DLD1 (cell line): ENCODE measurements around the gene TBX10.

ENCODE experiments used
- in situ Hi-C: cut with HindIII; loops from 2 replicates; pipeline ENCODE4 v1.10.0; 2017; ENCODE audit warnings: low sequenced_read_pairs

The TBX10 gene

DNA sequence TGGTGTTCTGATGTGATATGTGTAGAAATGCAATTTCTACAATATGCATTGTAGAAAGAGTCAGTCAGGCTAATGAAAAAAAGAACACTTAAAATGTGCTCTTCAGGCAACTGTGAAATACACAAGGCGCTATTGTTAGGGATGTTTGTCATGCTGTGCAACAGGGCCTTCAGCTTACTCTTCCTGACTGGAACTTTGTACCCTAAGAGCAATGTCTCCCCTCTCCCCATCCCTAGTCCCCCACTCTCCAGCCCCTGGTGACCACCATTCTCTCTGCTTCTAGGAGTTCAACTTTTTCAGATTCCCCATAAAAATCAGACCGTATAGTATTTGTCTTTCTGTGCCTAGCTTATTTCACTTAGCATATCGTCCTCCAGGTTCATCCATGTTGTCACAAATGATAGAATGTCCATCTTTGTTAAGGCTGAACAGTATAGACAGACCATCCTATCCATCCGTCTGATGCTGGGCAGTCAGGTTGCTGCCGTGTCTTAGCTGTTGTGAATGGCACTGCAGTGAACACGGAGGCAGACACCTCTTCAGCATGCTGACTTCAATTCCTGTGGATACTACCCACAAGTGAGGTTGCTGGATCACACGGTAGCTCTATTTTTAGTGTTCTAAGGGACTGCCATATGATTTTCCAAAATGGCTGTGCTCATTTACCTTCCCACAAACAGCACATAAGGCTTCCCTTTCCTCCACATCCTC, 22.2 kb downstream of the TBX10 start:
- in situ Hi-C loops = no loop called here

DNA sequence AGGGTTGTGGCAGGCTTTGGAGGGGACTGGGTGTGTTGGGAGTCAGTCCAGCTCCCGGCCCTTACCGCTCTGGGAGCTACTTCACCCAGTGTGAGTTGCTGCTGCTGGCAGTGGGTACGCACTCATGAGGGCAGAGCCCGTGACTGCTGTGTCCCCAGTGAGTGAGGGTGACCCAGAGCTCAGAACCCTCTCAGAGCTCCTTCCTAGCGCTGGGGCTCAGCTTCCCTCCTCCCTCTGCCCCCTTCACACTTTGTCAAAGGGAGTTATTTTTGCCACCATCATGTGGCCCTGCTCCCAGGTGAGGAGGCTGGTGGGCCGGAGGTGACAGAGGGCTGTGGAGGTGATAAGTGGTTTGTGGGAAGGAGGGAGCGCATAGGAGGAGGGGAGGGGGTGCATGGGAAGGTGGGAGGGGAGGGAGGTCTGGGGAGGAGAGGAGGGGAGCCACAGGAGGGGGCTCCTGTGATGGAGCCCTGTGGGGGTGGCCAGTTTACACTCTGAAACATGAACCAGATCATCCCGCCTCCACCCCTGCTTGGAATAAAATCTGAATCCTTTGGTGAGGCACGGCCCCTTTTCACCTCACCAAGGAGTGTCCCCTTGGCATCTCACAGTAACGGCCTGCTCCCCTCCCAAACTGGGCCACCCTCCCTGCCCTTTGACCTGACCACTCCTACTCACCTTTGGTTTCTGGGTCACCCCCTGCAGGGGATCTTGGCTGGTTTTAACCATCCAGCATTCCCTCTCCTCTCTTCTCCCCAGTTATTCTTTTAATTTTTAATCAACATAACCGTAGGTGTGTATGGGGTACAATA, 22.9 kb downstream of the TBX10 start:
- in situ Hi-C loops = no loop called here

DNA sequence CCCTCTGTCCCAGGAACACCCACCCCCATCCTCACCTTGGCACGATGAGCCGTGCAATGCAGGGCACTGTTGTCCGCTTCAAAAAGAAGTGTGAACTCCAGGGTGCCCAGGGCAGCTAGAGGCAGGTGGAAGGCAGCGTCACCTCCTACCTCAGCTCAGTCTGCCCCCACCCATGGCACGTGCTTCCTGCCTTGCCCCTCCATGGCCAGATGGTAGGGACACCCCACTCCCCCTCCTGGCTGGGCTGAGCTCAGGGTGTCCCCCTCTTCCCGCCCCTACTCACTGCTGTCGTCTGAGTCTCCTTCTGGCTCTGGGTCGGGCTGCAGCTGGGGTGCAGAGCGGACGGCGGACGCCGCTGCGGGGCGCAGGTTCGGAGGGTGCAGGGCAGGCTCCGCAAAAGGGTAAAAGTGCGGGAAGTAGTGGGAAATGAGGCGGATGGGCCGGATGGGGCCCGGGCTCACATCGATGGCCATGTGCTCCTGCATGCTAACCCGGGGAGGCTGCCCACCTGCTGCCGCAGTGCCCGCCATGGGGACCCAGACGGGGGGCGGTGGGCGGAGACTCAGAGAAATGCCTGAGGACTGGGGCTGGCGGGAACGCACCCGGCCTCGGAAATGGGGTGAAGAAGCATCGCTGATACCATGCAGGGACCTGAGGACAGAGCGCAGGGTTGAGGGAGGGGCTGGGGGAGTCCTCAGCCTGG, 23.7 kb downstream of the TBX10 start:
- in situ Hi-C loops = no loop called here

DNA sequence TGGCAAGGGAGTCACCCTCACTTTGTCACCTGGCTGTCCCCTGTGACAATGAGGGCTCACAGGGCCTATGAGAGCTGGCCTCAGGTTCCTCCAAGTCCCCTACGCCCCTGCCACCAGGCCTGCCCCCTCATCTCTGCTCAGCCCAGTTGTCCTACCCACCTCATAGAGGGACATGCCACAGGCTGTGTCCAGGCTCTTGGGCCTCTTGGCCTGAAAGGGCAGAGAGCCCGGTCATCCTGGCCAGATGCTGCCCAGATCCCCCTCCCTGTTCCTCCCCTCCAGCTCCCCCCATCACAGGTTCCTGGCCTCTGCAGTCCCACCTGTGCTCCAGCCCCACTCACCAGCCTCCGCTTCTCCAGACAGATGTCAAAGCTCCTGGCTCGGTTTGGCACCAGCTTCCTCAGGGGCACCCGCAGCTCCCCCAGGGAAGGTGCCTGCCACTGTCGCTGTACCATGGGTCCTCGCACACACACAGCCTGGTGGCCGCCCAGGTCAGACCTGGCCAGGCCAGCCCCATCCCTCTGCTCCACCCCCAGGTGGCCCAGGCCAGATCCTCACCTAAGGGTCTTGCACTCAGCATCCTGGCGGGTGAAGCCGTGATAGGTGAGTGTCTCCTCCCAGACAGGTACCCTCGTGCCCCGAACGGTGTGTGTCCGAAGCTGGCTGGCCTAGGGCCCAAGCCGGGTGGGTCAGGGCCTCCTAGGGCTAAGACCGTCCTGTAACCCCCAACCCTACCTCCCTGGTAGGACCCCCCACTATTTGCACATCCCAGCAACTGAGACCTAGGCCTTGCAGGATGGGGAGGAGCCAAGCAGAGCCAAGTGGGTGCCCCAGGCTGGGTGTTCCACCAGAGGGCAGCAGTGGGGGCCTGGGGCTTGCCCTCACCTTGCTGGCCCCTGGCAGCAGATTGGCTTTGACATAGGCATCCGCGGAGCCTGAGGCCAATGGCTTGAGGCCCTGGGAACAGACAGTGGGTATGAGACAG, 24.5 kb downstream of the TBX10 start:
- in situ Hi-C loops = no loop called here

DNA sequence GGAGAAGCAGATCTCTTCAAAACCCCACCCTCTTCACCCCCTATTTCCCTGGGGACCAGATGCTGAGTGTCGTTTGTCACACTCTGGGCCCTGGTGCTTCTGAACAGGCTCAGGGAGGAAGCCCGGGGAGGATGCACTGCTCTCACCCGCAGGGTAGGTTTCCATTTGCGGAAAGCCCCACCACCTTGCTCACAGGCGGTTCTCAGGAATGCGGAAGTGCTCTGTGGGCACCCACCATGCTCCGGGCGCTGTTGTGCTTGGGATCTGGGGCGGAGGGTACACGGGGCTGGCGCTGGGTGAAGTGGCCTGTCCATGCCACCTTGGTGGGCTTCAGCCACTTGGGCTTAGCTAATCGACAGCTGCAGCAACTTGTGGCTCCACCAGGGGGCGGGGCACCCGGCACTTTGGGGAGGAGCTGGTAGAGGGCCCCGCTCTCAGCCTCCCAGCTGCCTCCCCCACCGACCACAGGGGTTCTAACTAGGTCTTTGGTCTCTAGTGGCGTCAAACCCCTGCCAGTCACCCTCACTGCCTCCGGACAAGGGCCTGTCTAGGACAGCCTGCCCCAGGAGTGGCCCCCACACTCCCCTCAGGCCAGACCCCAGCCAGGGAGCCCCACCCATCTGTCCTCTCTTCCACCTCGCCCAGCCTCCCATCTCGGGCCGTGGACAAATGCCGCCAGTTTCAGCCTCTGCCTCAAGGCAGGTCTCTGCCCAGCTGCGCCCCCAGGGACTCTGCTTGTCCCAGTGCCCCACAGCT, 25.4 kb downstream of the TBX10 start:
- in situ Hi-C loops = no loop called here

DNA sequence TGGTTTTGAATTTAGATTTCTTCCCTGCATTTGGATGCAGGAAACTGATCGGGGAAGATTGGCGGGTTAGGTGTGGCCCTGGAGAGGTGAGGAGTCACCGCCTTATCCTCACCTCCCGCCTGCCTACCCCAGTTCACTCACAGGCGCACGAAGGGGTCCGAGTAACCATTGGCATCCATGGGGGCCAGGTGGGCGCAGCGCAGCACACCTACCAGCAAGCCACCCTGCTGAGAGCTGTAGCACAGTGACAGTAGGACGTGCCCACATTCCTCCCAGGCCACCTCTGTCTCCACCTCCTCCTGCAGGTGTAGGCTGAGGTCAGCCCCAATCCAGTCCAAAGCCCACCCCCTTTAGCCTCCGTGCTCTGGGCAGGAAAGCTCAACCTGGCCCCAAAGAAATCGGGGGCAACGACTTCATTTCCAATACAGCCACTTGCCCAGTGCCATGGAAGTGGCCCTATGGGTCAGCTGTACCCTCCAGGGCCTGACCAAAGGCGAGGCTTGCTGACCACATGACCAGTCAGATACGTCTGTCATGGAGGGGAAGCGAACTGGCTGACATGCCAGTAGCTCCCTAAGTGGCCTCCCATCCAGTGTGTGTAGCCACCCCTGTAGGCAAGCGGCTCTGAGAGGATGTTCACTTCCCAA, 26.1 kb downstream of the TBX10 start:
- in situ Hi-C loops = no loop called here

DNA sequence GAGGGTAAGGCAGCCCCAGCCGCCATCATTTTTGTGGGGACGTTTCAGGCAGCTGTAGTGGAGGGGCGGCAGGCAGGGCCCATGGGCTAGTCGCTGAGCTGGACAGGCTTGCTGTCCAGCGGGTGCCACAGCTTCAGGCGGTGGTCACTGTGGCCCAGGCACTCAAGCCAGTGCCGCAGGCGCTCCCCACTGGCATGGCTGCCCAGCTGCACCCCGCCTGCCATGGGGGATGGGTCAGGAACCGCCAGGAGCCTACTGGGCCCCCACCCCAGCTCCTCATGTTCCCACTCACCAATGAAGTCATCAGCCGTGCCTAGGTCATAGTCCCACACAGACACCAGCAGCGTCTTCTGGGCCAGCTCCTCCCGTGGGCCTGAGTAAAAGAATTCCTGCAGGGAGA, 26.8 kb downstream of the TBX10 start:
- in situ Hi-C loops = no loop called here

DNA sequence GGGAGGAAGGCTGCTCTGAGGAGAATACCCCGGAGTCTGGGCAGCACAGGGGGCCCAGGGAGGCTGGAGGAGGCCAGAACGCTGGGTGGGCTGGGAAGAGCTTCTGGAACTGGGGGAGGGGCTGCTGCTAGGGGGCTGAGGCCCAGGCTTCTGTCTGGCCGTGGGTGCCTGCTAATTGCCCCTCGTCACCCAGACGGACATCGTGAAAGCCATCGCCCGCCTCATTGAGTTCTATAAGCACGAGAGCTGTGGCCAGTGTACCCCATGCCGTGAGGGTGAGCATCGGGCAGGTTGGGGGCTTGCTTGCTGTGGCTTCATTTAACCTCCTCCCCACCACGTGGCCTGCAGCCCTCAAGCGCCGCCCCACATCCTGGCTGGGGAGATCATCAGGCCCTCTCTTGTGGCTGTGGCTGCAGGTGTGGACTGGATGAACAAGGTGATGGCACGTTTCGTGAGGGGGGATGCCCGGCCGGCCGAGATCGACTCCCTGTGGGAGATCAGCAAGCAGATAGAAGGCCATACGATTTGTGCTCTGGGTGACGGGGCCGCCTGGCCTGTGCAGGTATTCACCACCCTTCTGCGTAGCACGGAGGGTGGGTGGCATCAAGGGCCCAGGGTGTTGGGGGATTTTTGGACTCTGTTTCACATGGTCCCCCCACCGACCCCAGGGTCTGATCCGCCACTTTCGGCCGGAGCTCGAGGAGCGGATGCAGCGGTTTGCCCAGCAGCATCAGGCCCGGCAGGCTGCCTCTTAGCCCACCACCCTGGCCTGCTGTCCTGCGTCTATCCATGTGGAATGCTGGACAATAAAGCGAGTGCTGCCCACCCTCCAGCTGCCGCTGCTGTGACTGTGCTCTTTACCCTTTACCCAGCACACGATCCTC, 27.6 kb downstream of the TBX10 start:
- in situ Hi-C loops = no loop called here

DNA sequence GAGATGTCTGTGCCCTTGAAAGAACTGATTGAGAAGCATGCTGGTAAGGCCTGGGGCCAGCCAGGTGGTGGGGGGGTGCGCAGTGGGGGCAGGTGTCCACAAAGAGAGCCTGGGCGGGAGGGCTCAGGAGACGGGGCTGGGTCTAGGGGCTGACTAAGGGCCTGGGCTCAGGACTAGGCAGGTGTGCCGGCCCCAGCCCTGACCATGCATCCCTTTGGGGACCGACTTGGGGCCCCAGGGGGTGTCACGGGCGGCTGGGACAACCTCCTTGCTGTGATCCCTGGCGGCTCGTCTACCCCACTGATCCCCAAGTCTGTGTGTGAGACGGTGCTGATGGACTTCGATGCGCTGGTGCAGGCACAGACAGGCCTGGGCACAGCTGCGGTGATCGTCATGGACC, 28.4 kb downstream of the TBX10 start:
- in situ Hi-C loops = no loop called here

DNA sequence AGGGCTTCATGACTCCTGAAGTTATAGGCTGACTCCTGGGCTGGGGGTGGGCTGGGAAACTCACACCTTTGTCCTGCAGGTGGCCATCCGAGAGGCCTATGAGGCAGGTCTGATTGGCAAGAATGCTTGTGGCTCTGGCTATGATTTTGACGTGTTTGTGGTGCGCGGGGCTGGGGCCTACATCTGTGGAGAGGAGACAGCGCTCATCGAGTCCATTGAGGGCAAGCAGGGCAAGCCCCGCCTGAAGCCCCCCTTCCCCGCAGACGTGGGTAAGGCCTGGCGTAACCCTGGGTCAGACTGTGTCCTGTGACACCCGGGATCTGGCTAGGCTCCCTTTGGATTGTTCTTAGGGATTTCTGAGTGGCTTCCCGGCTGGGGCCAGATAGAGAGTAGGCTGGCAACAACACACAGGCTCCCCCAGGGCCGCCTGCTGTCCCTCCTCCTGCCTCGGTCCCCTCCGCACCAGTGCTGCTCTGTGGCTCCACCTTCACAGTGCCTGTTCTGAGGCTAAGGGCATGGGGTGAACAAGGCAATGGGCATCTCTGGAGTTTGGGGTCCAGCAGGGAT, 29.2 kb downstream of the TBX10 start:
- in situ Hi-C loops = no loop called here

DNA sequence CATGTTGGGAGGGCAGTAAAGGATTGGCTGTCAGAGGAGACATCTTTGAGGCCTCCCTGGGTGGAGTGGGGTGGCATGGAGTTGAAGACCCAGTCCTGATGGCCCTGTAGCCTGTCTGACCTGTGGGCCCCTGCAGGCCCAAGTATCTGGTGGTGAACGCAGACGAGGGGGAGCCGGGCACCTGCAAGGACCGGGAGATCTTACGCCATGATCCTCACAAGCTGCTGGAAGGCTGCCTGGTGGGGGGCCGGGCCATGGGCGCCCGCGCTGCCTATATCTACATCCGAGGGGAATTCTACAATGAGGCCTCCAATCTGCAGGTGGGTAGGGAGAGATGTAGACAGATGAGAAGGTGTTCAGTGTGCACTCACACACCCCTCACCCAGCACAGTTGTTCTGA, 30.2 kb downstream of the TBX10 start:
- in situ Hi-C loops = no loop called here

DNA sequence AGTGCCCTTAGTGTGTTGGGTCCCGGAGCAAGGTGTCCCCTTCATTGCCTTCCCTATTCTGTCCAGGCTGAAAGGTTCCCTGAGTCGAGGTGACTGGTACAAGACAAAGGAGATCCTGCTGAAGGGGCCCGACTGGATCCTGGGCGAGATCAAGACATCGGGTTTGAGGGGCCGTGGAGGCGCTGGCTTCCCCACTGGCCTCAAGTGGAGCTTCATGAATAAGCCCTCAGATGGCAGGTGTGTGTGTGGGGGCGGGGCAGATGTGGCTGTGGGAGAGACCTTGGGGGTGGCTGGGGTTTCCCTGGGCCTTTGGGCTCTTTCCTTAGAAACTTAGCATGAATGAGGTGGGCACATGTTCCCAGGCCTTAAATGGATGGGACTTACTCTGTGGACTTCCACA, 31.1 kb downstream of the TBX10 start:
- in situ Hi-C loops = no loop called here

DNA sequence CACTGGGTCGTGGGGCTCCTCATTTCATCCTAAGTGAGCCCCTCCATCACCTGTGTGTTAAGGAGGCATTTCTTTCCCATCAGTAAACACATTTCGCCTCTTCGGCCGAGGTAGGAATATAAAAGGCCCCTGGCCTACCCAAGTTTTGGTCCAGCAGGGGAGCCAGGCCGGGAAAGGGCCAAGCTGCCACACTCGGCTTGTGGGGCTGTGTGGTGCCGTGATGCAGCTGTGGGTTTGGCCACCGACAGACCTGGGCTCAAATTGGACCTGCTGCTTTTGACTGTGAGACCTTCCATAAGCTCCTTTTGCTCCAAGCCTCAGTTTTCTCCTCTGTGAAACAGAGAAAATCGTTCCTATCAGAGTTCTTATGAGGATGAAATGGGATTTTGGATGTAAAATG, 32.1 kb downstream of the TBX10 start:
- in situ Hi-C loops = no loop called here

DNA sequence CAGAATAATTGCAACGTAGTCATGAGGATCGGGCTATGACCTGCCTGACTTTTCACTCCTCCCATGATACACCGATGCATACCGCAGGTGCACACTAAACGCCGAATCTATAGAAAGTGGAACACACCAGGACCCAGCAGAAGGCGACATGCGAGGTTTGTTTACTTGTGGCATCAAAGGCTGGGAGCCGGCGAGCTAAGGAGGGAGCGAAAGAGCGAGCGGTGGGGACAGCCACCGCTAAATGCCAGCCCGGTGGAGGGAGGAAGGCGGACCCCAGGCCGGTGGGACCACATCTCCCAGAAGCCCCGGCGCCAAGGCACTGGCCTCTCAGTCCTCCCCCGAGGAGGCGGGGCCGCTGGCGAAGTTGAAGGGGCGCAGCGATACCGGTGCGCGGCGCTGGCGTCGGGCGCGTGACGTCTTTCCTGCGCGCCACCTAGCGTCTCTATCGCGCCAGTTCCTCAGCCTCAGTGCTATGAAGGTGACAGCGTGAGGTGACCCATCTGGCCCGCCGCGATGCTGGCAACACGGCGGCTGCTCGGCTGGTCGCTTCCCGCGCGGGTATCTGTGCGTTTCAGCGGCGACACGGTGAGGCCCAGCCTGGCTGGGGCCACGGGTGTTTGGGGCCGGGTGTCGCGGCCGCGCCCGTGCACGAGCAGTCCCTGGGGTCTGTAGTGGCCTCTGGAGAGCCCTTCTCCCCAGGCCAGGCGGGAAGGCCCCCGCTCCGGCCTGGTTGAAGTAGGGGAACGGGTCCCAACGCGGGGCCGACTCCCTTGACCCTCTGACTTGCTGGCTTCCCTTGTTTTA, 32.9 kb downstream of the TBX10 start, which contains the start of gene NDUFV1:
Gene NDUFV1 (plus strand): TSS at position 445 of the 804 bp plus-strand sequence. CDS start 69 bp downstream, at position 514.
- in situ Hi-C loops = no loop called here

DNA sequence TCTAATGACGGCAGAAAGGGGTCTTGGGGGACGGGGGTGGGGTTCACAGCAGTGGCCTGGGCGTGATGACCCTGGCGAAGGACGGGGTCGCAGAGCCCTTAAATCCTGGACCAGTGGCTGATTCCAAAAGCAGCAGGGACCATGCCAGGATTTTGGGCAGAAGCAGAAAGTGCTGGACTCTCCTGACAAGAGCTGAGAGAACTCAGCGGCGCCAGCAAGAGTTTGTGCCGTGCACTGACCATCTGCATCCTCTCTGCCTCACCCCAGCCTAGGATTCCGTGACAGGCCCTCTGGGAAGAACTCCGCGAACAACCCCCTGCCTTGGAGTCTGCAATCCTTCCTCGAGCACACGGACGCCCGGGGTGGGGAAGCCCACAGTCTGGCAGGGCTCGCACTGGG, 33.5 kb downstream of the TBX10 start:
- in situ Hi-C loops = no loop called here

DNA sequence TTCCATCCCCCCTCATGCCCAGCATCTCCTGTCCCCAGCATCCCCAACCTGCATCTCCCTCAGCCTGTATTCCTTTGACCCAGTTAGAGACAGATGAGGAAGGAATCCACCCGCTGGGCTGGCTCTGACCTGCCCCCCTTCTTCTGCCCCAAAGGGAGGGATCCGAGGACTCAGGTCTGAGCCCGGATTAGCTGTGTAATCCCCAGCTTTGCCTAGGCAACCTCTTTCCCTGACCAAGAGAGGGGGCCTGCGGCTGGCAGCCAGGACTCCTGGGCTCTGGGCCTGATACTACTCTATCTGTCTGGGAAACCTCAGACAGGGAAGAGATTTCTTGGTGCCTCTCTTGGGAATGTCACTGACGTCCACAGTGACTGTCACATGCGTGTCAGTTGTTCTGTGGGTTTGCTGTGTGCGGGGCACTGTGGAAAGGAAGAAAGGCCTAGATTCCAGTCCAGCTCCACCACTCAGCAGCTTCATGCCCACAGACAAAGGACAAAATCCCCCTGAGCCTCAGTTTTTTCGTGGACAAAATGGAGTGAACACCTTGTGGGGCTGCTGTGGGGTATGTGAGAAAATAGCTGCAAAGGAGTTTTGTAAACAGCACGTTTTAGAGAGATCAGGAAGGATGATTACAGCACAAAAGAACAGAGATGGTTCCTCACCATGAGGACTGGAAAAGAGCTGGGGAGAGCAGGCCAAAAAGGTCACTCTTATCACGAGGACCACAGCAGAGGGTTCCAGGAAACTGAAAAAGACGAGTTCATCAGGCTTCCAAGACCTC, 34.1 kb downstream of the TBX10 start:
- in situ Hi-C loops = no loop called here
